Ectodermal cell (in vitro differentiated cells): ENCODE data around the gene NAPA.

Experiments
- H3K27ac ChIP-seq: 2 replicates; pipeline ENCODE4 v1.7.0; 2013; ENCODE audit warnings: mild to moderate bottlenecking, low read depth, low read length; ENCODE audit not compliant: insufficient read depth, poor library complexity, severe bottlenecking
- H3K27me3 ChIP-seq: 2 replicates; pipeline ENCODE4 v1.7.0; 2013; ENCODE audit warnings: mild to moderate bottlenecking, low read length; ENCODE audit not compliant: insufficient read depth, control insufficient read depth, poor library complexity, severe bottlenecking
- H3K36me3 ChIP-seq: one replicate; pipeline ENCODE4 v1.7.0; 2013; ENCODE audit warnings: low read length; ENCODE audit not compliant: control insufficient read depth, insufficient read depth
- H3K4me1 ChIP-seq: one replicate; pipeline ENCODE4 v1.7.0; 2013; ENCODE audit warnings: low read length; ENCODE audit not compliant: control insufficient read depth, insufficient read depth
- H3K4me3 ChIP-seq: 2 replicates; pipeline ENCODE4 v1.7.0; 2013; ENCODE audit warnings: low read depth, low read length, control low read depth; ENCODE audit not compliant: insufficient read depth
- H3K9me3 ChIP-seq: 2 replicates; pipeline ENCODE4 v1.7.0; 2013; ENCODE audit warnings: mild to moderate bottlenecking, low read length, moderate library complexity; ENCODE audit not compliant: control insufficient read depth
- WGBS, 2 experiments: methylation state at CpG; one replicate each; pipeline ENCODE4 v1.1.7; 2013; ENCODE audit warnings: missing lambda C conversion rate in 2 of 2; 5-methylcytosine and 5-hydroxymethylcytosine counted together

NAPA gene

GRCh38 chr19:47444388-47444821 lies 70.5 kb downstream of the NAPA start:
- Histone ChIP-seq H3K27me3 (peaks cover 59% of the 10 kb centered on the region), H3K36me3 (no peaks in the 10 kb centered on the region), H3K4me1 (peaks cover 8% of the 10 kb centered on the region), H3K27ac (no peak overlapping the region), H3K9me3 (no peaks in the 10 kb centered on the region), H3K4me3 (no peak overlapping the region)
- WGBS, 2 experiments, result 35% methylated on average over 22 of the region's 22 CpGs

- Histone ChIP-seq H3K4me1 (peaks cover 8% of the 10 kb centered on the region), H3K27ac (no peak overlapping the region), H3K27me3 (peaks cover 49% of the 10 kb centered on the region), H3K36me3 (no peaks in the 10 kb centered on the region), H3K9me3 (no peaks in the 10 kb centered on the region), H3K4me3 (no peak overlapping the region)
- WGBS, 2 experiments, result 83 to 85% methylated on average over 12 of the region's 12 CpGs
Observed at GRCh38 chr19:47443331-47443730, 71.5 kb downstream of the NAPA start.

- no peaks in the 10 kb centered on the region for H3K36me3 ChIP-seq
- 50 to 58% methylated on average over 5 of the region's 5 CpGs for WGBS, 2 experiments
Observed at GRCh38 chr19:47438793-47439220, 76.1 kb downstream of the NAPA start.

More at GRCh38 chr19:47438793-47439220, 76.1 kb downstream of the NAPA start:
- Histone ChIP-seq H3K27me3 (peaks cover 5% of the 10 kb centered on the region), H3K27ac (no peak overlapping the region), H3K4me1 (no peaks in the 10 kb centered on the region), H3K9me3 (no peaks in the 10 kb centered on the region), H3K4me3 (no peak overlapping the region)
